ENCODE data around the gene CAPNS1.

Gene CAPNS1

GRCh38 chr19:36139473-36140303, at the start of gene CAPNS1:
TSS of gene CAPNS1 (plus strand) at chr19:36140066. CDS start at chr19:36141012, 946 bp downstream.
- Mint-ChIP-seq H3K36me3 (peaks cover 23% of the 10 kb centered on the region), H3K9me3 (peaks cover 4% of the 10 kb centered on the region), H3K27ac (peak within 1 kb of the TSS; percentile 98), H3K4me3 (peak within 1 kb of the TSS; percentile 99), H3K4me1 (peaks cover 28% of the 10 kb centered on the region), H3K27me3 (no peaks in the 10 kb centered on the region)
- ATAC-seq: peak; percentile 93

DNA sequence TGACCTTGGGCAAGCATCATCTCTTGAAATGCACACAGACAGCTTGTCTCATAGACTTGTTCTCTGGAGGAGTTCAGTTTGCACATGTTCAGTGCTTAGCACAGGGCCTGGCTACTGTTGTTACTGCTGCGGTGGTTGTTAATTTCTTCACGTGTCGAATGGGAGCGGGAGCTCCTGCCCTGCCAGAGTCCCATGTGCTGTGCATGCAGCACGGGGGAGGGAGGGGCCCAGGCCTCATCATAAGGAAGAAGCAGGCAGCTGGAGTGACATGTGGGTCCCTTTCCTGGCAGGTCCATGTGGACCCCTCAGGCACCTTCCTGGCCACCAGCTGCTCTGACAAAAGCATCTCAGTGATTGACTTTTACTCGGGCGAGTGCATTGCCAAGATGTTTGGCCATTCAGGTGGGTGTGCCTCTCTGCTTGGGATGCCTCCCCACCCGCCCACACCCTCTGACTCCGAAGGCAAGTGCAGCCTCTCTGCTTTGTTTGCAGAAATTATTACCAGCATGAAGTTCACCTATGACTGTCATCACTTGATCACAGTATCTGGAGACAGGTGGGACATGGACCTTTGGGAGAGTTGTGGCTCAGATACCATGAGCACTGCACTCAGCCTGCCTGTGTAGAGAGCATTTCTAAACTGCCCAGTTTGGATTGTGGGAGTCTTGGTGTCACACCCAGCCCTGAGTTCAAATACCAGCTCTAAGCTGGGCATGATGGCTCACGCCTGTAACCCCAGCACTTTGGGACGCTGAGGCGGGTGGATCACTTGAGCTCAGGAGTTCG, 48.8 kb upstream of the CAPNS1 start:
- peaks cover 13% of the 10 kb centered on the region for H3K4me1 Mint-ChIP-seq
- no peak overlapping the region for H3K4me3 Mint-ChIP-seq
- no peaks in the 10 kb centered on the region for H3K27me3 Mint-ChIP-seq
- no peaks in the 10 kb centered on the region for H3K9me3 Mint-ChIP-seq
- peaks cover 1% of the 10 kb centered on the region for H3K36me3 Mint-ChIP-seq
- no peak for ATAC-seq
- H3K27ac Mint-ChIP-seq: no peak overlapping the region

DNA sequence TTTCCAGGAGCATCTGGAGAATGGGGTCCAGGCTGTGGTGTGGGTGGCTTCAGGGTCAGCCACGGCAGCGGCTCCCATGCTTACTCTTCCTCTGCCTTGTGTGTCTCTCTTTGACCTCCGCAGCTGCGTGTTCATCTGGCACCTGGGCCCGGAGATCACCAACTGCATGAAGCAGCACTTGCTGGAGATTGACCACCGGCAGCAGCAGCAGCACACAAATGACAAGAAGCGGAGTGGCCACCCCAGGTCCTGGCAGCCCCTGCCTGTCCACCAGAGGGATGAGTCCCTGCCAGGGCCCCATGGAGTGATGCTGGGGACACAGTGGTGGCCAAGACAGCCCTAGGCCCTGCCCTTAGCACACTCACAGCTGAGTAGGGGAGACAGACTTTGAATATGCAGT, 47.3 kb upstream of the CAPNS1 start:
- Mint-ChIP-seq H3K9me3 (no peaks in the 10 kb centered on the region), H3K36me3 (no peaks in the 10 kb centered on the region), H3K4me3 (no peak overlapping the region), H3K4me1 (peaks cover 13% of the 10 kb centered on the region), H3K27me3 (no peaks in the 10 kb centered on the region), H3K27ac (peak overlapping the region; percentile 67)
- ATAC-seq: no peak

GRCh38 chr19:36093146-36093662, 46.7 kb upstream of the CAPNS1 start:
- Mint-ChIP-seq H3K9me3 (no peaks in the 10 kb centered on the region), H3K27ac (peak overlapping the region; percentile 67), H3K4me1 (peaks cover 13% of the 10 kb centered on the region), H3K27me3 (no peaks in the 10 kb centered on the region), H3K36me3 (no peaks in the 10 kb centered on the region), H3K4me3 (no peak overlapping the region)
- peak; percentile 81 for ATAC-seq

DNA sequence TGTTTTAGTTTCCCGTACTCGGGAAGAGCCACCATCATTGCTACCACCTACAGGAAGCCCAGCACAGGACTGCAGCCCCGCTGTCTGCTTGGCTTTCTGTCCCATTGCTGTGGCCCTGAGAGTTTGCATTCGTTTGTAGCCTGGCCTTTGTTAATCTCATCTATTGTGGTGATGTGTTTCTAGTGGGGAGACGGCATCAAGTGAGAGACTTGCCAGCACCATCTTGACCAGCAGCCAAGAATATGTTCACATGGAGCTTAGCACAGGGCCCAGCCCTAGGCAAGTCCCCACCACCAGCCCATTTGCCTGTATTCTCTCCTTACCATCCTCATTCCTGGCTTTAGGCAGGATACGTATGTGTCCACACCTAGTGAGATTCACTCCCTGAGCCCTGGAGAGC, 46.2 kb upstream of the CAPNS1 start:
- no peak for ATAC-seq
- H3K4me1 Mint-ChIP-seq: peaks cover 13% of the 10 kb centered on the region
- no peaks in the 10 kb centered on the region for H3K9me3 Mint-ChIP-seq
- peak overlapping the region; percentile 67 for H3K27ac Mint-ChIP-seq
- no peaks in the 10 kb centered on the region for H3K27me3 Mint-ChIP-seq
- H3K4me3 Mint-ChIP-seq: no peak overlapping the region
- H3K36me3 Mint-ChIP-seq: no peaks in the 10 kb centered on the region

DNA sequence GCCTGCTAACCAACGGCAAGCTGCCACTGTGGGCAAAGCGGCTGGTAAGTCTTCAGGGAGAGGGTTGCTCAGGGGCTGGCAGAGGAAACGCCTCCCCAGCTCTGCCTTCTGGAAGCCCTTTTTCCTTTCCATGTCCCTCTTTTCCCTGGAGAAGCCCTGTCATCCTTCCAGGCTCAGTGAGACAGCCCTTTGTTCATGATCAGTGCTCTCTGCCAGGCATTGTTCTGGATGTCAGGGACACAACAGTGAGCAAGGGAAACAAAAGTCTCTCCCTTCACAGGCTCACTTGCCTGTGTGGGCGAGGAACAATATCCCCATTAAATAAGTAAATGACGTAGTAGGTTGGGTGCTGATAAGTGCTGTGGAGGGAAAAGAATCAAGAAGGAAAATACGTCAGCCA, 42.8 kb upstream of the CAPNS1 start:
- Mint-ChIP-seq H3K36me3 (no peaks in the 10 kb centered on the region), H3K9me3 (no peaks in the 10 kb centered on the region), H3K4me1 (peaks cover 20% of the 10 kb centered on the region), H3K27me3 (no peaks in the 10 kb centered on the region), H3K4me3 (no peak overlapping the region), H3K27ac (no peak overlapping the region)
- no peak for ATAC-seq

- H3K27me3 Mint-ChIP-seq: no peaks in the 10 kb centered on the region
- no peak for ATAC-seq
- no peaks in the 10 kb centered on the region for H3K9me3 Mint-ChIP-seq
- H3K27ac Mint-ChIP-seq: no peak overlapping the region
- peaks cover 12% of the 10 kb centered on the region for H3K36me3 Mint-ChIP-seq
- H3K4me1 Mint-ChIP-seq: peaks cover 6% of the 10 kb centered on the region
- H3K4me3 Mint-ChIP-seq: no peak overlapping the region
These were observed 40.6 kb upstream of the CAPNS1 start for GRCh38 chr19:36099166-36099785.

- H3K27ac Mint-ChIP-seq: no peak overlapping the region
- peaks cover 12% of the 10 kb centered on the region for H3K36me3 Mint-ChIP-seq
- no peaks in the 10 kb centered on the region for H3K9me3 Mint-ChIP-seq
- no peaks in the 10 kb centered on the region for H3K27me3 Mint-ChIP-seq
- ATAC-seq: no peak
- H3K4me1 Mint-ChIP-seq: peaks cover 6% of the 10 kb centered on the region
- no peak overlapping the region for H3K4me3 Mint-ChIP-seq
These were observed 39.4 kb upstream of the CAPNS1 start for GRCh38 chr19:36100476-36100875.

GRCh38 chr19:36101550-36102327, 38.1 kb upstream of the CAPNS1 start:
- Mint-ChIP-seq H3K27me3 (no peaks in the 10 kb centered on the region), H3K4me3 (no peak overlapping the region), H3K4me1 (peaks cover 6% of the 10 kb centered on the region), H3K36me3 (peaks cover 12% of the 10 kb centered on the region), H3K27ac (no peak overlapping the region), H3K9me3 (no peaks in the 10 kb centered on the region)
- no peak for ATAC-seq

DNA sequence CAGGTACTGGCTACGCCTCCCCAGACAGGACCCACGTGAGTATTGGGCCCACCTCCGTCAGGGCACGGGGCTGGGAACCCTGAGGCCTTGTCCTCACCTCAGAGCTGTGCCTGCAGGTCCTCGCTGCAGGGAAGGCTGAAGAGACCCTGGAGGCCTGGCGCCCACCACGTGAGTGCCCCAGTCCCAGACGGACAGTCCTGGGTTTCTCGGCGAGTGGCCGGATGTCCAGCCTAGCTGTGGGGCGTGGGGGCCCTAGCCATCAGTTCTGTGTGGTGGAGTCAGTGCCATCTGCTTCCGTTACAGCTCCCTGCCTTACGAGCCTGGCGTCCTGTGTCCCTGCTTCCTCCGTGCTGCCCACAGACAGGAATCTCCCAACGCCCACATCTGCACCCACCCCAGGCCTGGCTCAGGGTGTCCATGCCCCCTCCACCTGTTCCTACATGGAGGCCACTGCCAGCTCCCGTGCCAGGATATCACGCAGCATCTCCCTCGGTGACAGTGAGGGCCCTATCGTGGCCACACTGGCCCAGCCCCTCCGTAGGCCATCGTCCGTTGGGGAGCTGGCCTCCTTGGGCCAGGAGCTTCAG, 36.7 kb upstream of the CAPNS1 start:
- no peaks in the 10 kb centered on the region for H3K27me3 Mint-ChIP-seq
- no peak overlapping the region for H3K4me3 Mint-ChIP-seq
- no peak overlapping the region for H3K27ac Mint-ChIP-seq
- no peaks in the 10 kb centered on the region for H3K9me3 Mint-ChIP-seq
- peaks cover 6% of the 10 kb centered on the region for H3K4me1 Mint-ChIP-seq
- H3K36me3 Mint-ChIP-seq: peaks cover 12% of the 10 kb centered on the region
- ATAC-seq: no peak

GRCh38 chr19:36103842-36104552, 35.9 kb upstream of the CAPNS1 start:
- peaks cover 6% of the 10 kb centered on the region for H3K4me1 Mint-ChIP-seq

DNA sequence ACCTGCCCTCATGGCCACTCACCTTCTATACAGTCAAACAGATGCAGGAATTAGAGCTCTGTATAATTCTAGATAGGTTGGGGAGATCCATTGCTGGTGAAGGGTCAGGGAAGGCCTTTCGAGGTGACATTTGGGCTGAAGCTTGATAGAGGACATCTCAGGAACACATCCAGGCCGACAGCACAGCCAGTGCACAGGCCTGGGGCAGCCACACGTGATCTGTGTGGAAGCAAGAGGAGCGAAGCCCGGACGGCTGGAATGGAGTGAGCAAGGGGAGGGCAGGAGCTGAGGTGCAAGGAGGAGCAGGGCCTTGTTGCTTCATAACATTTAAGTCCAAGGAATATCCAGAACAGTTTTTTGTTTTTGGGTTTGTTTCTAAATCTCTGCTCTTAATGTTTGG, 33.4 kb upstream of the CAPNS1 start:
- Mint-ChIP-seq H3K27ac (no peak overlapping the region), H3K4me3 (no peak overlapping the region)
- ATAC-seq: no peak

More at GRCh38 chr19:36103842-36104552, 35.9 kb upstream of the CAPNS1 start:
- Mint-ChIP-seq H3K36me3 (peaks cover 12% of the 10 kb centered on the region), H3K27ac (no peak overlapping the region), H3K27me3 (no peaks in the 10 kb centered on the region), H3K4me3 (no peak overlapping the region), H3K9me3 (no peaks in the 10 kb centered on the region)
- no peak for ATAC-seq

GRCh38 chr19:36106991-36107390, 32.9 kb upstream of the CAPNS1 start:
- no peak for ATAC-seq
- Mint-ChIP-seq H3K27ac (no peak overlapping the region), H3K4me1 (no peaks in the 10 kb centered on the region)

More for the DNA sequence above, 33.4 kb upstream of the CAPNS1 start:
- H3K9me3 Mint-ChIP-seq: no peaks in the 10 kb centered on the region
- no peaks in the 10 kb centered on the region for H3K27me3 Mint-ChIP-seq
- H3K36me3 Mint-ChIP-seq: peaks cover 14% of the 10 kb centered on the region
- no peaks in the 10 kb centered on the region for H3K4me1 Mint-ChIP-seq

DNA sequence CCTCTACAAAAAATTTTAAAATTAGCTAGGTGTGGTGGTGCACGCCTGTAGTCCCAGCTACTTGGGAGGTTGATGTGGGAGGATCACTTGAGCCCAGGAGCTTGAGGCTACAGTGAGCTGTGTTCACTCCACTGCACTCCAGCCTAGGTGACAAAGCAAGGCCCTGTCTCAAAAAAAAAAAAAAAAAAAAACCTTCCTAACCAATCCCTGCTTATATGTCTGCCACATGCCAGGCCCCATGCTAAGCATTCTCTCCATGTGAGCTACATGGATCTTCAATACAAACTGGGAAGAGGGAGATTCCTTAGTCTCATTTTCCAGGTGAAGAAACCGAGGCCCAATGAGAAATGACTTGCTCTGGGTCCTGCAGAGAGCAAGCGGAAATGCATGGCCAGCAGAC, 31.2 kb upstream of the CAPNS1 start:
- Mint-ChIP-seq H3K4me1 (peaks cover 12% of the 10 kb centered on the region), H3K27me3 (no peaks in the 10 kb centered on the region), H3K36me3 (peaks cover 19% of the 10 kb centered on the region), H3K9me3 (no peaks in the 10 kb centered on the region), H3K4me3 (no peak overlapping the region), H3K27ac (no peak overlapping the region)
- no peak for ATAC-seq

More at GRCh38 chr19:36106991-36107390, 32.9 kb upstream of the CAPNS1 start:
- no peaks in the 10 kb centered on the region for H3K9me3 Mint-ChIP-seq
- no peaks in the 10 kb centered on the region for H3K27me3 Mint-ChIP-seq
- H3K4me3 Mint-ChIP-seq: no peak overlapping the region
- H3K36me3 Mint-ChIP-seq: peaks cover 18% of the 10 kb centered on the region
